HG03039 (cell line): ENCODE measurements around the gene GPR42.
"Not testable (repeated sequence)": the region's sequence is repeated elsewhere in the genome, so short reads cannot be mapped to it uniquely, and the experiment has no call there.

Experiments used
- ATAC-seq: cut with Tn5 transposase; IDR thresholded peaks from one replicate; pipeline ENCODE4 v1.9.1; 2021; ENCODE audit warnings: mild to moderate bottlenecking, moderate library complexity; ENCODE audit not compliant: unreplicated experiment

GPR42 gene

DNA sequence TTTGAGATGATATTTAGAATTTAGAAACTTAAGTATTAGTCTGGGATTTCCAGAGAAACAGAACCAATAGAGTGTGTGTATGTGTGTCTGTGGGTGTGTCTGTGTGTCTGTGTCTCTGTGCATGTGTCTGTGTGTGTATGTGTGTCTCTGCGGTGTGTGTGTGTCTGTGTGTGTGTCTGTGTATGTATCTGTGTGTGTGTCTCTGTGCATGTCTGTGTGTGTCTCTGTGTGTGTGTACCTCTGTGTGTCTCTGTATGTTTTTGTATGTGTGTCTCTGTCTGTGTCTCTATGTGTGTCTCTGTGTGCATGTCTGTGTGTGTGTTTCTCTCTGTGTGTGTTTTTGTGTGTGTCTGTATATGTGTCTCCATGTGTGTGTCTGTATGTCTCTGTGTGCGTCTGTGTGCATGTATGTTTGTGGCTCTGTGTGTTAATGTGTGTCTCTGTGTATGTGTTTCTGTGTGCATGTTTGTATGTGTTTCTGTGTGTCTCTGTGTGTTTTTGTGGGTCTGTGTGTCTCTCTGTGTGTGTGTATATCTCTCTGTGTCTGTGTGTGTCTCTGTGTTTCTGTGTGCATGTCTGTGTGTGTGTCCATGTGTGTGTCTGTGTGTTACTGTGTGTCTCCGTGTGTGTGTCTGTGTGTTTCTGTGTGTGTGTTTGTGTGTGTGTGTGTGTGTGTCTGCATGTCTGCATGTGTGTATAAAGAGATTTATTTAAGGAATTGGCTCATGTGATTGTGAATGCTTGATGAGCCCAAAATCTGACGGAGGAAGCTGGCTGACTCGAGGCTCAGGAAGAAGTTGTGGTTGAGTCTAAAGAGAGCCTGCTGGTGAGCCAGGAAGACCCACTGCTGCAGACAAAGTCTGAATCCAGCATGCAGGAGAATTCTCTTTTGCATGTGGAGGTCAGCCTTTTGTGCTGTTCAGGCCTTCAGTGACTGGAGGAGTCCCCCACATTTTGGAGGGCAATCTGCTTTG, 22.2 kb downstream of the GPR42 start:
- no peak for ATAC-seq

DNA sequence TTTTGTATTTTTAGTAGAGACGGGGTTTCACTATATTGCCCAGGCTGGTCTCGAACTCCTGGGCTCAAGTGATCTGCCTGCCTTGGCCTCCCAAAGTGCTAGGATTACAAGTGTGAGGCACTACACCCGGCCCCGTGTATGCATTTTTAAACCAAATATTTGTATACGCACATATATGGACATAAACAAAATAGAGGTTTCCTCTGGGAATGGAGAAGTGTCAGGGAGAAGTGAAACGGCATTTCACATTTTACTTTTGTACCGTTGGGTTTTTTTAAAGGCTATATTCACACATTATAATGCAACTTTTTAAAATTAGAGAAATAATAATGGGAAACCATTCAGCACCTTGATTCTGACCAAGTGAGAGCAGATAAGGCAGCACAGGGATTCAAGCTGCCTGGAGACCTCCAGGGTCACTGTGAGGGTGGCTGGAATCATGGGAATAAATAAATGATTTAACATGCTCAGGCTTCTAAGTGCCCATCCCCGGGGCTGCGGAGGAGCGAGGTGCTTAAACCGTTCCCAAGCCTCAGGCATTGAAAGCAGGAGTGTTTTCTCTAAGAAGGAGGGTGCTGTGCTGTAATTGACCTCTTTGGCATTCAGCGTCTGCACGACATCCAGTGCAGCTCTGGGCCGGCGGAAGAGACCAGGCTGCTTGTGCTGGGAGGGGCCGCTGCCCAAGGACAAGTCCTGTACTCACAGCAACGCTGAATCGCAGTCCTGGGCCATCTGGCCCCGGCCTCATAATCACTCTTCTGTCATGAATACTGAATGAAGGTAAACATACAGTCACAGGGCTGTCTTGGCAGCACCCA, 24.7 kb downstream of the GPR42 start:
- no peak for ATAC-seq

DNA sequence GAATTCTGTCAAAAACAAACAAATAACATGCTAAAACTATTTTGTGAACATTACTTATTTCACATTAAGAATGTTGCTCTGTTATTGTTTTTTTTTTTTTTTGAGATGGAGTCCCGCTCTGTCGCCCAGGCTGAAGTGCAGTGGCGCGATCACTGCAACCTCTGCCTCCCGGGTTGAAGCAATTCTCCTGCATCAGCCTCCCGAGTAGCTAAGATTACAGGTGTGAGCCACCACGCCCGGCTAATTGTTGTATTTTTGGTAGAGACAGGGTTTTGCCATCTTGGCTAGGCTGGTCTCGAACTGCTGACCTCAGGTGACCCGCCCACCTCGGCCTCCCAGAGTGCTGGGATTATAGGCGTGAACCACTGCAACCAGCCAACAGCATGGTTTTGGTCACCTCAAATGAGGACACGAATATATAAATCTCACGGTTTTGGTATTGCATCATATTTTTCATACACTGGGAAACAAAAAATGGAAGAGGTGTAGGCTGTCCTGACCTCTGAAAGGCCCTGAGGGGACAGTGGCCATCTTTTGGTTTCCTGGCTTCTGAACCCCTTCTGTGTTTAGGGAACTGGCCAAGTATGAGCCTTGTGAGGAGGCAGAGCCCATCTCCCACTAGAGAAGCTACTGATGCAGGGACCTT, 25.5 kb downstream of the GPR42 start:
- ATAC-seq: no peak

DNA sequence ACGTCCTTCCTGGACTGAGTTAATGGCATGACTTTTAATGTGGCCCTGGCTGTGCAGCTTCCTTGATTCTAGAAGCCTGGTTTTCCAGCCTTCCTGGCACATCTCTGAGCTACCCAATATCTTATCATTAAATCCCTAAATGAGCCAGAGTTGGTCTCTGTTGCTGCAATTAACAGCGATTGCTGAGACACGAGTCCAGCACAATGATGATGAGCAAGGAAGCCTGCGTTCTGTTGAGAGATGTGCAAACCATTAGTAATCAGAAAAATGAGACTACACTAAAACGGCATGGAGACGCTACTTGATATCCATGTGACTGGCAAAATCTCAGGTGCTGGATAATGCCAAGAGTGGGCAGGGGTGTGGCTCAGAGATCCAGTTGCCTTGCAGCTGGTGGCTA, 26.2 kb downstream of the GPR42 start:
- no peak for ATAC-seq

DNA sequence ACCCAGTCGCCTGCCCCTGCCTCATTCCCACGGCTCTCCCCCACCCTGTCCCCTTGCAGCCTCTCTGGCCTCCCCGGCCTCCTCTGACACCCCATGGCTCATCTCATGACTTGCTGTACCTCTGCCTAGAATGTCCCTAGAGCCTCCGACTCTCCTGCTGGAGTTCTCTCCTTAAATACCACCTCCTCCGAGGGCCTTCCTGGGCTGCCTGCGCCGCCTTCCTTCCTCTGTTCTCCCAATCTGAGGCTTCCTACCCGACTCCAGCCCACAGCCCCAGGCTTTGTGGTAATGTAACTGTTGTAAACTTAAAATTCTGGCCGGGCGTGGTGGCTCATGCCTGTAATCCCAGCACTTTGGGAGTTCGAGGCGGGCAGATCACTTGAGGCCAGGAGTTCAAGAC, 27.7 kb downstream of the GPR42 start:
- ATAC-seq: no peak

DNA sequence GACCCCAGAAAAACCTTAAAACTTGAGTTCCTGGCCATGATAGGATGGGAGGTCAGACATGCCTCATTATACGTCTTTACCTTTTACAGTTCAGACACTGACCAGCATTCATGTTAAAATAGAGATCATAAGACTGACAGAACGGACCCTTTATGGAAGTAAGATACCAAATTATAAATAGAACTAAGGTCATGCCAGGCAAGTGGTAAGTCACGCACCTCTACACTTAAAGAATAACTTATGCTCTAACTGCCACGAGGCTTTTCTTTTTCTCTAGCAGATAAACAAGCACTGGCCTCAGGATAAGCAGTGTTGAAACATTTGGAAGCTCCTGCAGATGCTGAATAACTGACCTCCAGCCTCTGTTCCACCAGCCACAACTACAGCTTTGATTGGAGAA, 28.4 kb downstream of the GPR42 start:
- ATAC-seq: no peak

DNA sequence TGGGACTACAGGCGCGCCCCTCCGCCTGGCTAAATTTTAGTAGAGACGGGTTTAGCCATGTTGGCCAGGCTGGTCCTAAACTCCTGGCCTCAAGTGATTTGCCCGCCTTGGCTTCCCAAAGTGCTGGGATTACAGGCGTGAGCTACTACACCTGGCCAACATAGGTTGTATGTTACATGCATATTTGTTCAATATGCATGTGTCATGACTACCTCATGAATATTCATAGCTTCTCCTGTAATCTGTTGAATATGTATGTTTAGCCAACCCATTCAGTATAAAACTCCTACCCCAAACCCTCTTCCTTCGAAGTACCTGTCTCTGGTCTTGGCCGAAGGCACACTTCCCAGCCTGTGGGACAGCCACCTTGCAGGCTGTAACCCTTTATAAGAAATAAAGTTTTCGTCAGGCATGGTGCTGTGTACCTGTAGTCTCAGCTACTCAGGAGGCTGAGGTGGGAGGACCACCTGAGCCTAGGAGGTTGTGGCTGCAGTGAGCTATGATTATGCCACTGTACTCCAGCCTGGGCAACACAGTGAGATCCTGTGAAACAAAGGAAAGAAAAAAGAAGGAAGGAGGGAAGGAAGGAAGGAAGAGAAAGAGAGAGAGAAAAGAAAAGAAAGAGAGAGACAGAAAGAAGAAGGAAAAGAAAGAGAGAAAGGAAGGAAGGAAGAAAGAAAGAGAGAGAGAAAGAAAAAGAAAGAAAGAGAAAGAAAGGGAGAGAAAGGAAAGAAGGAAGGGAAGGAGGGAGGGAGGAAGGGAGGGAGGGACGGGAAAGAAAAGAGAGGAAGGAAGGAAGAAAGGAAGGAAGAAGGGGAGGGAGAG, 29.3 kb downstream of the GPR42 start:
- no peak for ATAC-seq

DNA sequence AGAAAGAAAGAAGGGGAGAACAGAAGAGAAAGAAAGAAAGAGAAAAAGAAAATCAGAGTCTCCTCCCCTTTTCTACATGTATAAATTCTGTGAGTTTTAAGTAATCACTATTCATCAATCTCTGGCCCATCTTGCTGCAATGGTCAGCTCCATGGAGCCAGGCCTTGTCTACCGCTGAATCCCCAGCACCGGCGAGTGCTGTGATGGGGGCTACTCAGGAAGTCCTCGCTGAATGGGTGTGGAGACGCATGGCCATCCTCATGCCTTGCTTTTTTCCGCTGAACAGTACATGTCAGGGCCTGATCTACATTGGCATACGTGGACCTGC, 29.9 kb downstream of the GPR42 start:
- no peak for ATAC-seq

DNA sequence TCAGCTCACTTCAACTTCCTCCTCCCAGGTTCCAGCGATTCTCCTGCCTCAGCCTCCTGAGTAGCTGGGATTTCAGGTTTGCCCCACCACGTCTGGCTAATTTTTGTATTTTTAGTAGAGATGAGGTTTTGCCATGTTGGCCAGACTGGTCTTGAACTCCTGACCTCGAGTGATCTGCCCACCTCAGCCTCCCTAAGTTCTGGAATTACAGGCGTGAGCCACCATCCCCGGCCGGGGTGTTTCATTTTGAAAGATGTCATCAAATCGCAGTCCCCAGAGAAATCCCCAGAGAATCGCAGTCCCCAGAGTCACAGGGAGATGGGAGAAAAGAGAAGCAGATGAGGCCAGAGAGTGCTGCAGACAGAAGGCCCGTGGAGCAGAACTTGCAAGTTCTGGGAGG, 30.5 kb downstream of the GPR42 start:
- ATAC-seq: not testable (repeated sequence)

DNA sequence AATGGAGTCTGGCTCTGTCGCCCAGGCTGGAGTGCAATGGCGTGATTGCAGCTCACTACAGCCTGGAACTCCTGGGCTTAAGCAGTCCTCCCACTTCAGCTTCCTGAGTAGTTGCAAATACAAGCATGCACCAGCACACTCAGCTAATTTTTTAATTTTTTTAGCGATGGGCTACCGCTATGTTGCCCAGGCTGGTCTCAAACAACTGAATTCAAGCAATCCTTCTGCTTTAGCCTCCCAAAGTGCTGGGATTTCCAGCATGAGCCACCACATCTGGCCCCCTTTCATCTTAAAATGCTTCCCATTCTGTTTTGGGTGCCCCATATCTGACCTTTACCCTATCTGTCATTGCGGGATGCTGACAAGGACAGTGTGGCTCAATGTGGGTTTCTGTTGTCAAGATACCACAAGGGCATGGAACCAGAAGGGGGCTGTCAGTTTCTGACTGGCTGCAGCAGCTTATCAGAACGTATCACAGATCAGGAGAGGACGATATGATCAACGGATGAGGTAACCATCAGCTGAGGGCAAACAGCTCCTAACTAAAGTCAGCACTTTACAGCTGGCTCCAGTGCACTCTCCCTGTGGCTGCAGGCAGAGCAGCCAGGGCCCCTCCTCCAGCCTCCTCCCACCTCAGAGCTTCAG, 32.4 kb downstream of the GPR42 start:
- no peak for ATAC-seq

DNA sequence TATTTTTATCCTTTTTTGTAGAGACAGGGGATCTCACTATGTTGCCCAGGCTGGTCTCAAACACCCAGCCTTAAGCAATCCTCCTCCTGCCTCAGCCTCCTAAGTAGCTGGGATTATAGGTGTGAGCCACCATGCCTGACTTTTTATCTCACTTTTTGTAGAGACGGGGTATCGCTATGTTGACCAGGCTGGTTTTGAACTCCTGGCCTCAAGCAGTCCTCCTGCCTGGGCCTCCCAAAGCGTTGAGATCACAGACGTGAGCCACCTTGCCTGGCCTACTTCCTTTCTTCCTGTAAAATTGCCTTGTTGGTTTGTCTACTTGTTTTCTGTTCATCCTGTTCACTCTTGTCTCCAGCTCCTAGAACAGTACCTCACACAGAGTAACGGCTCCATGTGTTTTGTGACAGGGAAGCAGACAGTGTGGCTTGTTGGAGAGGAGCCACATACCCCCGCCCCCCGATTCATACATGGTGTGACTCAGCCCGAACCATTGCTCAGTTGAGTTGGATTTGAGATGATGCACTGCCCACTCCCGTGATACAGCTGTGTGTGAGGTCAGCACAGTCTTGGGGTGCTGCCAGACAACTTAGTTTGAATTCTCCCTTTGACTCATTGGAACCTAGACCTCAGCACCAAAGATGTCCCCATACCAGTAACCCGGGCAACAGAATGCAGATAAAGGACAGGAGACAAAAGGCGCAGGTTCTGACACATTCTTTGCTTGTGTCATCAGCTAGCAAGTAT, 34.2 kb downstream of the GPR42 start:
- ATAC-seq: peak; percentile 69

DNA sequence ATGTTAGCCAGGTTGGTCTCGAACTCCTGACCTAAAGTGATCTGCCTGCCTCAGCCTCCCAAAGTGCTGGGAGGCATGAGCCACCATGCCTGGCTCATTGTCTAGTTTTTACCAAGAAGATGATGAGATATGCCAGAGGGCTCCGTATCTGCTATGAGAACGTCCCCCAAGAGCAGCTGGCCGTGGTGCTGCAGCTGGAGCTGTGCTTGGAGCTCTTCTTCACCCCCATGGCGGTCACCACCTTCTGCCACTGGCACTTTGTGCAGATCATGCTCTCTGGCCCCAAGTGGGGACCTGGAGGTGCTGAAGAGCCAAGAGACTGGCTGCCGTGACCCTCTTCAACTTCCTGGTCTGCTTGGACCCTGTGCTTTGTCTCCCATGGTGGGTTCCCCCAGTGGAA, 36.8 kb downstream of the GPR42 start:
- ATAC-seq: no peak

DNA sequence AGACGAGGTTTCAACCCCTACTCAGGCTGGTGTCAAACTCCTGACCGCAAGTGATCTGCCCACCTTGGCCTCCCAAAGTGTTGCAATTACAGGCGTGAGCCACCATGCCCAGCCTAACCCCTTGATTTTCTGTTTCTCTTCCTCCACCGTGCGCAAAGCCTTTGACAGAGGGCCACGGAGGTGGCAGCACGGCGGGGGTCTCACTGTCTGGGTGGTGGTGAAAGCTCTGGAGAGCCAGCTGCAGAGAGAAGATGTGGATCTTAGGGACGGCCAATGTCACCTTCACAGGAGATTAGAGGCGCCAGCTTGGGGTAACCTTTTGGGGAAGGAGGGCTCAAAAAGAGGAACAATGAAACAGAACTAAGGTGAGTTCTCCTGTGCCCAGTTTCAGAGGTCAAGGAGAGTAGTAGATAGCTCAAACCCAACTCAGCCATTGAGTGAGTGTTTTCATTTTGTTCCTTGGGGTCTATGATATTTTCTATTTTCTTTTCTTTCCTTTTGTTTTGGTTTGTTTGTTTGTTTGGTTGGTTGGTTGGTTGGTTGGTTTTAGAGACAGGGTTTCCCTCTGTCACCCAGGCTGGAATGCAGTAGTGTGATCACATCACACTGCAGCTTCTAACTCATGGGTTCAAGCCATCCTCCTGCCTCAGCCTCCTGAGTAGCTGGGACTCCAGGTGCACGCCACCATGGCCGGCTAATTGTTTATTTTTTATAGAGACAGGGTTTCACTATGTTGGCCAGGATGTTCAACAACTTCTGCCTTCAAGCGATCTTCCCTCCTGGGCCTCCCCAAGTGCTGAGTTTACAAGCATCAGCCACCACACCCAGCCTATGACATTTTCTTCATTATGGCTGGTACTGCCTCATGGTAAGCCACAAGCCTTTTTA, 37.7 kb downstream of the GPR42 start:
- no peak for ATAC-seq

DNA sequence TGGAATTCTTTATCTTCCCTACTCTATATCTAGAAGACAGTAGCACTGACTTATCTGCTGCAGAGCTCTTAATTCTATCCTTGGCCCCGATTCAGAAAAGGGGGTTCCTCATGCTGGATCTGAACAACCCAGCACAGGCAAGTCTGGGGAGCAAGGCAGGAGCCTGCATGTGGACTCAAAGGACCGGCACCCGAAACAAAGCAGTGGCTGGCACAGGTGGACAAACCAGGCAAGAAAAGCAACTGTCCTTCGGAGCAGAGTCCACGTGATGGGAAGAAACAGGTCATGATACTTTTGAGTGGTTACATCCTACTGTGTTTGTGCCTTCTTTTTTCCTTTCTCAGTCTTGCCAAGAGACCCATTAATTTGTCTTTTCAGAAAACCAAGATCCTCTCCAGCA, 38.3 kb downstream of the GPR42 start:
- no peak for ATAC-seq

DNA sequence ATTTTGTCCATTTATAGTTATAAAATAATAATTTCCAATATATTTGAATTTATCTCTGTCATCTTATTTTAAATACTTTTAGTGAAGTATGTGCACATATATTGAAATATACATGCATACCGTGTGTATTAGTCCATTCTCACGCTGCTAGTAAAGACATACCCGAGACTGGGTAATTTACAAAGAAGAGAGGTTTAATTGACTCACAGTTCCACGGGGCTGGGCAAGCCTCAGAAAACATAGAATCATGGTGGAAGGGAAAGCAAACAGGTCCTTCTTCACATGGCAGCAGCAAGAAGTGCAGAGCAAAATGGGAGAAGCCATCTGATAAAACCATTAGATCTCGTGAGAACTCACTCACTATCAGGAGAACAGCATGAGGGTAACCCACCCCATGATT, 39.6 kb downstream of the GPR42 start:
- ATAC-seq: no peak

DNA sequence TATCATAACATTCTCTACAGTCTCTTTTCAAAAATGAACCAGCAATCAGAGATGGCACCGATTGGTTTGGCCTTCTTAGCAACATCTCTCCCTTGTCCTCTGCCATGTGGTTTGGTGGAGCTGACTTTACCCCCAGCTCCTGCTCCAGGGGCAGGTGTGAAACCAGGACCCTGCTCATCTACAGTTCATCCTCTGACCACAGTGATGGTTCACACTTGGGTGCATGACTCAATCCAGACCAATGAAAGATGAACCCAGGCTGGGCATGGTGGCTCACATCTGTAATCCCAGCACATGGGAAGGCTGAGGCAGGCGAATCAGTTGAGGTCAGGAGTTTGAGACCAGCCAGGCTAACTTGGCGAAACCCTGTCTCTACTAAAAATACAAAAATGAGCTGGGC, 43.6 kb downstream of the GPR42 start:
- ATAC-seq: no peak

DNA sequence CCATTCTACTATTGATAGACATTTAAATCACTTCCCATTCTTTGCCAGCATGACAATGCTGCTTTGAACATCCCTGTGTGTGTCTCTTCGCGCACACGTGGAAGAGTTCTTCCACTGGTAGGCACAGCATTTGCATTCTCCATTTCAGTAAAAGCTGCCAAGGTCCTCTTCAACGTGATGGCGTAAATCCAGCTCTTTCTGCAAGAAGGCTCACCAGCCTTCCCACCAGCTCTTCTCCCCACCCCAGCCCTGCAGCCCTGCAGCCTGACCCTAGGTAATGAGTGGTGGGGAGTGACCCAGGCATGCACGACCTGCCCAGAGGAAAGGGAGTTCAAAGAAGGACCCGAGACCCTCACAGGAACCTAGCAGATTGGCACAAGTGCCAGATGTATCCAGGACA, 45.5 kb downstream of the GPR42 start:
- no peak for ATAC-seq

DNA sequence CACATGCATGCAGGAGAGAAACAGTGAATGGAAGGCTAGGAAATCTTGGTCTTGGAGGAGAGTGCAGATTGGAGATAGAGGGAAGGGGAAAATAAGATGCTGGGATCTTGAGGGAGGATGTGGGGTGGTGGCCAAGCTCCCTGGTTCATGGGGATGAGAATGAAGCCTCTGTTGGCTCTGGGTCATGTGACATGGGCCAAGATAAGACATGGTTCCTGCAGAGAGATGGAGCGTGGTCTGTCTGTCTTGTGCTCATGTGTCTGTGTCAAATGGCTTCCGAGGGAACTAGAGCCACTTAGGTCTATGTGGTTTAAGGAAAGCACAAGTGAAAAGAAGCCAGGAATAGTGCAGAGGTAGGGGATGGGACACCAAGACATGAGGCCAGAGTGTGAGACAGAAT, 46.4 kb downstream of the GPR42 start:
- ATAC-seq: no peak
